ENCODE measurements around the gene SLC48A1.

Gene SLC48A1

GRCh38 chr12:47743311-47743860 lies 29.7 kb upstream of the SLC48A1 start:
- Histone ChIP-seq H3K36me3 (ENCODE audit: control insufficient read depth in 5 of 5, insufficient read depth in 5 of 5, low read length in 5 of 5) (peaks cover 0 to 56% (median 34%) of the 10 kb centered on the region in 5 donors), H3K27ac (ENCODE audit: low read depth, low read length) (no peak overlapping the region), H3K9ac (ENCODE audit: low read length in 5 of 5) (no peak overlapping the region), H3K27me3 (ENCODE audit: control insufficient read depth in 5 of 5, insufficient read depth in 4 of 5, low read length in 5 of 5) (peaks cover 0 to 7% (median 0%) of the 10 kb centered on the region in 5 donors), H3K4me1 (ENCODE audit: control insufficient read depth in 5 of 5, insufficient read depth in 5 of 5, low read length in 5 of 5) (peaks cover 7 to 50% (median 24%) of the 10 kb centered on the region in 5 donors), H3K9me3 (ENCODE audit: control insufficient read depth in 5 of 5, low read length in 5 of 5) (no peaks in the 10 kb centered on the region), H3K4me3 (ENCODE audit: low read depth in 1 of 5, low read length in 5 of 5) (no peak overlapping the region)

GRCh38 chr12:47744005-47744651 lies 28.9 kb upstream of the SLC48A1 start:
- Histone ChIP-seq H3K9me3 (ENCODE audit: control insufficient read depth in 5 of 5, low read length in 5 of 5) (no peaks in the 10 kb centered on the region), H3K4me3 (ENCODE audit: low read depth in 1 of 5, low read length in 5 of 5) (no peak overlapping the region), H3K36me3 (ENCODE audit: control insufficient read depth in 5 of 5, insufficient read depth in 5 of 5, low read length in 5 of 5) (peaks cover 0 to 58% (median 36%) of the 10 kb centered on the region in 5 donors), H3K4me1 (ENCODE audit: control insufficient read depth in 5 of 5, insufficient read depth in 5 of 5, low read length in 5 of 5) (peaks cover 7 to 43% (median 23%) of the 10 kb centered on the region in 5 donors), H3K27me3 (ENCODE audit: control insufficient read depth in 5 of 5, insufficient read depth in 4 of 5, low read length in 5 of 5) (peaks cover 0 to 7% (median 0%) of the 10 kb centered on the region in 5 donors), H3K27ac (ENCODE audit: low read depth, low read length) (no peak overlapping the region), H3K9ac (ENCODE audit: low read length in 5 of 5) (no peak overlapping the region)

DNA sequence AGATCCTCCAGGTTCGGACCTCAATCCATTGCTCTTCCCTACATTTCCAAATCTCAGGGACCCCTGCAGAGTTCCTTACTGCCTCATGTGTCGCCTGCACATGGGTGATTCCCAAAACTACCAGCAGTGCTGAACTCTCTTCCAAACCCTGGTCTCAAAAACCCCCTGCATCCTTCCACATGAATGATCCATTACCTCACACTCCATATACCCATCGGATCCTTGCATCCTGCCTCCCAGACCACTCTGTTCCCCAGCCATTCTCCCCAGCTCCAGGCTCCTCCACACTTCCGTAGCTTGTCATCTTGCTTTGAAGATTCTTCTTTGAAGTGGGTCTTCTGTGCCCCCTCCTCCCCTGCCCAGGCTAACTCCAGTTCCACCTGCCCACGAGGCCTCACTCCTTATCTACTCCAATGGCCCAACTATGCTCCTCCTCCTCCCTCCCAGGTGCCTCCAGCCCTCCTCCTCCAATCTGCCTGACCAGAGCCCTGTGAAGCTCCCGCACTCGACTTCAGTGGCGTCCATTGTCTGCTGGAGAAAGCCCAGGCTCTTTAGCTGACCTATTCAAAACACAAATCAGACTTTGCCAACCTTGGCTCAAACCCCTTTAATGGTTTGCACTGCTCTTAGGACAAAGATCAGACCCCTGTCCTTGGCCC lies 28.1 kb upstream of the SLC48A1 start:
- H3K36me3 ChIP-seq (ENCODE audit: control insufficient read depth in 5 of 5, insufficient read depth in 5 of 5, low read length in 5 of 5), result peaks cover 0 to 62% (median 42%) of the 10 kb centered on the region in 5 donors
- no peaks in the 10 kb centered on the region for H3K9me3 ChIP-seq (ENCODE audit: control insufficient read depth in 5 of 5, low read length in 5 of 5)
- H3K27ac ChIP-seq (ENCODE audit: low read depth, low read length), result no peak overlapping the region
- no peak overlapping the region for H3K4me3 ChIP-seq (ENCODE audit: low read depth in 1 of 5, low read length in 5 of 5)
- H3K27me3 ChIP-seq (ENCODE audit: control insufficient read depth in 5 of 5, insufficient read depth in 4 of 5, low read length in 5 of 5), result peaks cover 0 to 7% (median 0%) of the 10 kb centered on the region in 5 donors
- H3K4me1 ChIP-seq (ENCODE audit: control insufficient read depth in 5 of 5, insufficient read depth in 5 of 5, low read length in 5 of 5), result peaks cover 7 to 39% (median 16%) of the 10 kb centered on the region in 5 donors
- no peak overlapping the region for H3K9ac ChIP-seq (ENCODE audit: low read length in 5 of 5)

GRCh38 chr12:47745485-47746041 lies 27.5 kb upstream of the SLC48A1 start:
- no peak overlapping the region for H3K27ac ChIP-seq (ENCODE audit: low read depth, low read length)
- H3K4me1 ChIP-seq (ENCODE audit: control insufficient read depth in 5 of 5, insufficient read depth in 5 of 5, low read length in 5 of 5), result peaks cover 4 to 39% (median 11%) of the 10 kb centered on the region in 5 donors
- H3K27me3 ChIP-seq (ENCODE audit: control insufficient read depth in 5 of 5, insufficient read depth in 4 of 5, low read length in 5 of 5), result peaks cover 0 to 7% (median 0%) of the 10 kb centered on the region in 5 donors
- peaks cover 0 to 69% (median 49%) of the 10 kb centered on the region in 5 donors for H3K36me3 ChIP-seq (ENCODE audit: control insufficient read depth in 5 of 5, insufficient read depth in 5 of 5, low read length in 5 of 5)
- no peak overlapping the region for H3K4me3 ChIP-seq (ENCODE audit: low read depth in 1 of 5, low read length in 5 of 5)
- no peaks in the 10 kb centered on the region for H3K9me3 ChIP-seq (ENCODE audit: control insufficient read depth in 5 of 5, low read length in 5 of 5)
- H3K9ac ChIP-seq (ENCODE audit: low read length in 5 of 5), result no peak overlapping the region

DNA sequence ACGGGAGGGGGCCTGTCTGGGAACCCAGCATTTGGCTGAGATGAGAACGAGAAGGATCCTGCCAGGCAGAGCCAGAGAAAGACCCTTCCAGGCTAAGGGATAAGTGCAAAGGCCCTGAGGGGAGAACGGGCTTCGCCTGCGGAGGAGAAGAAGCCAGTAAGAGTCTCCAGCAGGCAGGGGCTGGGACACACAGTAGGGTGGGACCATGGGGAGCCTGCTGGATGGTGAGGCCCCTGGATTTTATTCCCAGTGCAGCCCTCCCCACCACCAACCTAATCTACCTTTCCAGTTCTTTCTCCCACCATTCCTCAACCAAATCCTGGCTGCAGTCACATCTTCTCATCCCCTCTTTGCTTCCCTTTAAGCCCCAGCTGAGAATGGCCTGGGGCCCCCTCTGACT lies 27.0 kb upstream of the SLC48A1 start:
- Histone ChIP-seq H3K4me1 (ENCODE audit: control insufficient read depth in 5 of 5, insufficient read depth in 5 of 5, low read length in 5 of 5) (peaks cover 3 to 39% (median 6%) of the 10 kb centered on the region in 5 donors), H3K9me3 (ENCODE audit: control insufficient read depth in 5 of 5, low read length in 5 of 5) (no peaks in the 10 kb centered on the region), H3K36me3 (ENCODE audit: control insufficient read depth in 5 of 5, insufficient read depth in 5 of 5, low read length in 5 of 5) (peaks cover 0 to 74% (median 51%) of the 10 kb centered on the region in 5 donors), H3K27me3 (ENCODE audit: control insufficient read depth in 5 of 5, insufficient read depth in 4 of 5, low read length in 5 of 5) (peaks cover 0 to 7% (median 0%) of the 10 kb centered on the region in 5 donors), H3K9ac (ENCODE audit: low read length in 5 of 5) (no peak overlapping the region), H3K4me3 (ENCODE audit: low read depth in 1 of 5, low read length in 5 of 5) (no peak overlapping the region), H3K27ac (ENCODE audit: low read depth, low read length) (no peak overlapping the region)

DNA sequence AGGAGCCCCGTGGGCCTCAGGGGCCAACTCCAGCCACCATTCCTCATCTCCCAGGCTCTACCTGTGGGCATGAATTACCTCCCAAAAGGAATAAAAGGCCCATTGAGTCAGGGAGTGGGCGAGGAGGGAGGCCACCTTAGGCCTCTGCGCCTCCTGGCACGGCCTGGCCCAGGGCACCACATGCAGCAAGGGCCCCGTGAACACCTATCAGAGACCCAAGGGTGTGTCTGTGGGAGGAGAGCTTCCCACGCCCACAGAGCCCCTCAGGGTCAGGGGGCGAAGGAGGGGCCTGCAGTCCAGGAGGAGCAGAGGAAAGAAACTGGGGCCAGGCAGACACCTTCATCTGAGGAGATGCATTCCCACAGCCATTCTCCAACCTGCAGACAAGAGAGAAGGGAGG lies 26.5 kb upstream of the SLC48A1 start:
- peaks cover 0 to 39% (median 4%) of the 10 kb centered on the region in 5 donors for H3K4me1 ChIP-seq (ENCODE audit: control insufficient read depth in 5 of 5, insufficient read depth in 5 of 5, low read length in 5 of 5)
- no peaks in the 10 kb centered on the region for H3K9me3 ChIP-seq (ENCODE audit: control insufficient read depth in 5 of 5, low read length in 5 of 5)
- no peak overlapping the region for H3K9ac ChIP-seq (ENCODE audit: low read length in 5 of 5)
- no peak overlapping the region for H3K27ac ChIP-seq (ENCODE audit: low read depth, low read length)
- peaks cover 0 to 79% (median 53%) of the 10 kb centered on the region in 5 donors for H3K36me3 ChIP-seq (ENCODE audit: control insufficient read depth in 5 of 5, insufficient read depth in 5 of 5, low read length in 5 of 5)
- no peak overlapping the region for H3K4me3 ChIP-seq (ENCODE audit: low read depth in 1 of 5, low read length in 5 of 5)
- H3K27me3 ChIP-seq (ENCODE audit: control insufficient read depth in 5 of 5, insufficient read depth in 4 of 5, low read length in 5 of 5), result peaks cover 0 to 7% (median 0%) of the 10 kb centered on the region in 5 donors

GRCh38 chr12:47747126-47747525 lies 25.9 kb upstream of the SLC48A1 start:
- H3K27me3 ChIP-seq (ENCODE audit: control insufficient read depth in 5 of 5, insufficient read depth in 4 of 5, low read length in 5 of 5), result peaks cover 0 to 7% (median 0%) of the 10 kb centered on the region in 5 donors
- H3K36me3 ChIP-seq (ENCODE audit: control insufficient read depth in 5 of 5, insufficient read depth in 5 of 5, low read length in 5 of 5), result peaks cover 0 to 84% (median 55%) of the 10 kb centered on the region in 5 donors
- H3K9ac ChIP-seq (ENCODE audit: low read length in 5 of 5), result no peak overlapping the region
- peaks cover 0 to 39% (median 4%) of the 10 kb centered on the region in 5 donors for H3K4me1 ChIP-seq (ENCODE audit: control insufficient read depth in 5 of 5, insufficient read depth in 5 of 5, low read length in 5 of 5)
- no peak overlapping the region for H3K4me3 ChIP-seq (ENCODE audit: low read depth in 1 of 5, low read length in 5 of 5)
- H3K9me3 ChIP-seq (ENCODE audit: control insufficient read depth in 5 of 5, low read length in 5 of 5), result no peaks in the 10 kb centered on the region
- no peak overlapping the region for H3K27ac ChIP-seq (ENCODE audit: low read depth, low read length)

GRCh38 chr12:47747596-47748506 lies 25.2 kb upstream of the SLC48A1 start:
- Histone ChIP-seq H3K4me1 (ENCODE audit: control insufficient read depth in 5 of 5, insufficient read depth in 5 of 5, low read length in 5 of 5) (peaks cover under 1 to 41% (median 8%) of the 10 kb centered on the region in 5 donors), H3K9ac (ENCODE audit: low read length in 5 of 5) (no peak overlapping the region), H3K9me3 (ENCODE audit: control insufficient read depth in 5 of 5, low read length in 5 of 5) (no peaks in the 10 kb centered on the region), H3K27me3 (ENCODE audit: control insufficient read depth in 5 of 5, insufficient read depth in 4 of 5, low read length in 5 of 5) (peaks cover 0 to 7% (median 0%) of the 10 kb centered on the region in 5 donors), H3K36me3 (ENCODE audit: control insufficient read depth in 5 of 5, insufficient read depth in 5 of 5, low read length in 5 of 5) (peaks cover 0 to 84% (median 55%) of the 10 kb centered on the region in 5 donors), H3K4me3 (ENCODE audit: low read depth in 1 of 5, low read length in 5 of 5) (no peak overlapping the region), H3K27ac (ENCODE audit: low read depth, low read length) (no peak overlapping the region)

DNA sequence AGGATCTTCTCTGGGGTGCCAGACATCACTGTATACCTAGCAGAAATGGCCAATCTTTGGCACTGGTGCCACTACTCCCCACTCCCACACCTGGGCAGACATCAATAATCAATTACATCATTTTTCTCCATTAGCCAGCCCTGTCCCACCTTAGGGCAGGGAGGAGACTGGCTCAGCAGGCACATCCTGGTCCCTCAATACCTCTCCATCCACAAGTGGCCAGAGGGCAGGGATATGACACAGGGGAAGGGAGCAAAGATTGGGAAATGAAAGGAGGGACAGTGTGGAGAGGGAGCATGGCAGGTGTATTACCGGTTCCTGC lies 24.6 kb upstream of the SLC48A1 start:
- Histone ChIP-seq H3K9ac (ENCODE audit: low read length in 5 of 5) (no peak overlapping the region), H3K4me1 (ENCODE audit: control insufficient read depth in 5 of 5, insufficient read depth in 5 of 5, low read length in 5 of 5) (peaks cover 7 to 45% (median 10%) of the 10 kb centered on the region in 5 donors), H3K36me3 (ENCODE audit: control insufficient read depth in 5 of 5, insufficient read depth in 5 of 5, low read length in 5 of 5) (peaks cover 0 to 80% (median 53%) of the 10 kb centered on the region in 5 donors), H3K27ac (ENCODE audit: low read depth, low read length) (no peak overlapping the region), H3K27me3 (ENCODE audit: control insufficient read depth in 5 of 5, insufficient read depth in 4 of 5, low read length in 5 of 5) (peaks cover 0 to 7% (median 0%) of the 10 kb centered on the region in 5 donors), H3K9me3 (ENCODE audit: control insufficient read depth in 5 of 5, low read length in 5 of 5) (no peaks in the 10 kb centered on the region), H3K4me3 (ENCODE audit: low read depth in 1 of 5, low read length in 5 of 5) (no peak overlapping the region)

All from subcutaneous abdominal adipose tissue (tissue), 5 donors.